ENCODE data around the gene NDUFB2. TPM values are rescaled to one million over a fixed set of nuclear protein-coding genes. Genes with fewer than 3 reads are reported as not detected.

Gene NDUFB2
- total and polyA plus RNA-seq, 11 donors, result 458 to 1,005 (median 615) TPM

GRCh38 chr7:140746751-140747150 lies 50.2 kb downstream of the NDUFB2 start:
- no peaks in the 10 kb centered on the region for H3K27me3 ChIP-seq
- intact Hi-C loops (cut with DNase I), result no loop called here
- H3K9me3 ChIP-seq, result no peaks in the 10 kb centered on the region
- 92 to 98% (median 96%) methylated on average over 2 of the region's 2 CpGs for WGBS, 4 donors
- no peak for TF ChIP-seq POLR2A (IDR thresholded peaks at IDR 0.05)
- TF ChIP-seq CTCF (IDR thresholded peaks at IDR 0.05), result no peak
- H3K4me3 ChIP-seq, result no peak overlapping the region
- peaks cover 0 to 68% (median 24%) of the 10 kb centered on the region in 9 donors for H3K36me3 ChIP-seq
- no peak for DNase-seq
- H3K27ac ChIP-seq, result no peak overlapping the region
- peaks cover 0 to 4% (median 0%) of the 10 kb centered on the region in 12 donors for H3K4me1 ChIP-seq
- ATAC-seq, result no peak

GRCh38 chr7:140752533-140752932 lies 56.0 kb downstream of the NDUFB2 start:
- H3K4me1 ChIP-seq, result no peaks in the 10 kb centered on the region
- H3K4me3 ChIP-seq, result no peak overlapping the region
- WGBS, 4 donors, result 94 to 98% (median 97%) methylated on average over 1 of the region's 1 CpG
- DNase-seq, result no peak
- no peaks in the 10 kb centered on the region for H3K9me3 ChIP-seq
- no peak overlapping the region for H3K27ac ChIP-seq
- no peak for TF ChIP-seq CTCF (IDR thresholded peaks at IDR 0.05)
- no peak for TF ChIP-seq POLR2A (IDR thresholded peaks at IDR 0.05)
- intact Hi-C loops (cut with DNase I), result no loop called here
- ATAC-seq, result no peak
- peaks cover 0 to 76% (median 36%) of the 10 kb centered on the region in 9 donors for H3K36me3 ChIP-seq
- H3K27me3 ChIP-seq, result no peaks in the 10 kb centered on the region

DNA sequence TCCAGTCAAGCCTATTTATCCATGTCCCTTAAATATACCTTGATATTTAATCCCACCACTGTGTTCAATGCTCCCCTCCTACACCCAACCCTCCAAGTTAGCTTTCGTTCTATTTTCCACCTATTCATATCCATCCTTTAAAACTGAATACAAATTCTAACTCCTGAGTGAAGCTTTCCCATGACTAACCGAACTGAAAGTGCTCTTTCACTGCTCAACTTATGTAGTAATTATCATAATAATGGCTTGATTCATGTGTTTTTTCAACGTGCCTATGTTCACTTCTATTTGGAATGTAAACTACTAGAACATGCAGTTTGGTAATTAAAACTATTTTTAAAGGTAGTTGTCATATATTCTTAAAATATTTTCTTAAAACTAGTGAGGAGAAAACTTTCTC lies 58.0 kb downstream of the NDUFB2 start:
- Histone ChIP-seq H3K27ac (no peak overlapping the region), H3K4me3 (no peak overlapping the region), H3K9me3 (no peaks in the 10 kb centered on the region), H3K36me3 (peaks cover 0 to 58% (median 21%) of the 10 kb centered on the region in 9 donors), H3K4me1 (no peaks in the 10 kb centered on the region), H3K27me3 (no peaks in the 10 kb centered on the region)
- WGBS, 4 donors, result 72 to 77% (median 77%) methylated on average over 3 of the region's 3 CpGs
- intact Hi-C loops (cut with DNase I), result no loop called here
- TF ChIP-seq POLR2A (IDR thresholded peaks at IDR 0.05), result no peak
- no peak for TF ChIP-seq CTCF (IDR thresholded peaks at IDR 0.05)
- no peak for ATAC-seq
- no peak for DNase-seq

Other genes with a start within 250 kb of the NDUFB2 start
- 100 to 1,000 TPM in 5 of 9 donors, 10 to 100 TPM in 4; 52.3 to 109 (median 100) TPM for gene MKRN1, start 217.2 kb upstream of the NDUFB2 start, total RNA-seq
- 10 to 100 TPM; 45.2 to 53.3 TPM for gene MKRN1, start 217.2 kb upstream of the NDUFB2 start, polyA plus RNA-seq
- gene DENND2A, start 55.9 kb upstream of the NDUFB2 start, total RNA-seq, result 10 to 100 TPM in 6 of 9 donors, 1 to 10 TPM in 3; 6.7 to 17.9 (median 10.8) TPM
- gene DENND2A, start 55.9 kb upstream of the NDUFB2 start, polyA plus RNA-seq, result 1 to 10 TPM; 4.6 to 6.2 TPM
- gene ADCK2, start 23.8 kb upstream of the NDUFB2 start, total RNA-seq, result 10 to 100 TPM in 6 of 9 donors, 1 to 10 TPM in 3; 6.8 to 18.3 (median 10.5) TPM
- 10 to 100 TPM in 1 of 2 donors, 1 to 10 TPM in 1; 5.3 to 15.4 TPM for gene ADCK2, start 23.8 kb upstream of the NDUFB2 start, polyA plus RNA-seq
- 10 to 100 TPM; 18.8 to 33.5 (median 25.6) TPM for gene BRAF, start 228.2 kb downstream of the NDUFB2 start, total RNA-seq
- gene BRAF, start 228.2 kb downstream of the NDUFB2 start, polyA plus RNA-seq, result 1 to 10 TPM; 6.7 to 7.1 TPM